Hippocampal formation (tissue), 2 donors: ENCODE measurements around the gene D2HGDH.
"Not testable (repeated sequence)": the region's sequence is repeated elsewhere in the genome, so short reads cannot be mapped to it uniquely, and the experiment has no call there.

Experiments
- DNase-seq, 2 donors: peaks; one replicate each; lab custom pipeline; 2025; lab: John Stamatoyannopoulos, UW

Gene D2HGDH

GRCh38 chr2:241768850-241769249 lies 34.4 kb downstream of the D2HGDH start:
- no peak for DNase-seq

GRCh38 chr2:241769819-241770184 lies 35.4 kb downstream of the D2HGDH start:
- no peak for DNase-seq

DNA sequence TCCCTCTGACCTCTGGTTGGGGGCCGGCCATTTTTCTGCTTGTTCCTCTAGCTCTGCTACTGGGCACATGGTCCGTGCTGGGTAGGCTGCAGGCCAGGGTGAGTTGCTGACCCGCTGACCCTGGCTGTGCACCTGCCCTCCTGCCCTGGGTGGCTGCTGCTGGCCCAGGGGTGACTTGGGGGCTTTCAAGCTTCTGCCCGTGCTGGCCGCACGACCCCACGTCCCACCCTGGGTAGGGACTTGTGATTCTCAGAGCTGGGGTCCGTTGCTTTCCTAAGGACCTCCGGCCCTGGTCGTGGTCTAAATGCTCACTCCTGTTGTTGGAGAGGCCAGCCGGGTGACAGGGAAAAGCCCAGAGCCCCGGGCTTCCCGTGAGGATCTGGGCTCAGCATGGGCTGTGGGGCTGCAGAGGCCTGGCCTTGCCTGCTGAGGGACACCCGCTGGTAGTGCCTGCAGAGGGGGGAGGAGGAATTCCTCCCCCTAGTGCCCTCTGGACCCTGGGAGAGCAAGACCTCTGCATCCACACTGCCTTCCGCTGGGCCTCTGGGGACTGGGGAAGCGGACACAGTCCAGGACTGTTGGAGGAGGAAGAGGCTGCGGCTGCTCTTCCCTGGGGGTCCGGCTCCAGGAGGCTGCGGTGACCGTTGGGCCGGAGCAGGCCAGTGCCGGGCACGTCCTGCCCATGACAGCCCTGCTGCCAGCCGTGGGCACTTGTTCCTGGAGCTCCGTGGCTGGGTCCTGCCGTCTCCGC lies 35.9 kb downstream of the D2HGDH start:
- no peak for DNase-seq

DNA sequence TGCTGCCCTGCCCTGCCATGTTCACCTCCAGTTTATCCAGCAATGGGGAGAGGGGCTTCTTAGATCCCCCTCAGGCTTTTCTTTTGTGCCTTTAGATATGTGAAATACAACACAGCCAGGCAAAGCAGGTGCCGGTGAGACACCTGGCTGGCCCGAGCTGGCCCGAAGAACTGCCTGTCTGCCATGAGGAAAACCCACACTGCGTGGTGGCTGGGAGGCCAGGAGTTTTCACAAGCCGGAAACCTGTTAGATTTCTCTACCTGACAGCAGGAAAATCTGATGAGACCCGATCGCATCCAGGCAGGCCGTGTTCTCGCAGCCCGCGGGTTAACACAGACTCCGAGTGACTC lies 36.5 kb downstream of the D2HGDH start:
- no peak for DNase-seq

- no peak for DNase-seq
Observed at GRCh38 chr2:241771286-241772062, 37.0 kb downstream of the D2HGDH start.

DNA sequence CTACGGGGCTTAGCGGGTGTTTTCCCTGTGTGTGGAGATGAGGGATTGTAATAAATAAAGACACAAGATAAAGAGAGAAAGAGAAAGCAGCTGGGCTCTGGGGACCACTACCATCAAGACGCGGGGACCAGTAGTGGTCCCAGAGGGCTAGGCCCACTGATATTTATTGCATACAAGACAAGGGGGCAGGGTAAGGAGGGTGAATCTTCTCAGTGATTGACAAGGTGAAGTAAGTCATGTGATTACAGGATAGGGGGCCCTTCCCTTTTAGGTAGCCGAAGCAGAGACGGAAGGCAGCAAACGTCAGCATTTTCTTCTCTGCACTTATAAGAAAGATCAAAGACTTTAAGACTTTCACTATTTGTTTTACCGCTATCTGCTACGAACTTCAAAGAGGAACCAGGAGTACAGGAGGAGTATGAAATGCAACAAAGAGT lies 37.7 kb downstream of the D2HGDH start:
- no peak for DNase-seq

DNA sequence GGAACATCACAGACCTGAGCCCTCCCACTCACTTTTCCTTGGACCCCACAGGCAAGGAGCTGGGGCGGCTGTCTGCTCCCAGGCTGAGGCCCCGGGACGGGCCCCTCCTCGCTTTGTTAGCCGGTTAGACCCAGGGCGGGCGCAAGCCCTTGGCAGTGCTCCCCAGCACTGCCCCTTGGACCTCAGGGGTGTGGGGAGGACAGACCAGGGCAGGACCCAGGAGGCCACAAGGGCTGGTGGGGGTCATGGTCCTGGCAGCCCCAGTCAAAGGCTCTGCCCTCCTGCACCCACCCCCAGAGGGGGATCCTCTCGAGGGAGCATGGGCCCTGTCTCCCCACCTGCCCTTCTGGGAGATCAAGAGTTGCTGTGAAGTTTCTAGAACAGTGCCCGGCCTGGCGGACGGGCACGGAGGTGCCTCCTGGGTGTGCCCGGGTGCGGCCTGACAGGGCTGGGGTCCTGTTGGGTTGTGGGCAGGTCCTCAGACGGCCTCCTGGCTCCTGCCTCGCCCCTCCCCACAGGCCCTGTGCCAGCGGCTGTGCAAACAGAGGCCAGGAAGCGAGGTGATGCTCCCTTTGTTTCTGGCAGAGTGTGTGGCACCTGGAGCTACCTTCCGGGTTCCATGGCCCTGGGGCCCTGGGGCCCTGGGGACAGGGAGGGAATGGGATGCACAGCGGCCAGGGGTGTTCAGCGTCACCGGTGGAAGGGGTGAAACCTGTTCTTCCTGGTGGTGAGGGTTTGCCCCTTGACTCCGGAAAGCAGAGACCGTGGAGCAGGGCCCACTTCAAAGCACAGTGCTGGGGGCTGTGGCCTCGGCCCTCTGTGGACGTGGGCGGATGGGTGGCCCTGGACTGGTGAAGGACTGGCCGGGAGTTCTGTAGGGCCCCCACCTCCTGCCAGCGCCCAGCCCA lies 39.3 kb downstream of the D2HGDH start:
- no peak for DNase-seq

GRCh38 chr2:241774419-241775222 lies 40.2 kb downstream of the D2HGDH start:
- DNase-seq: no peak

- DNase-seq: no peak
Observed at GRCh38 chr2:241775223-241776177, 41.1 kb downstream of the D2HGDH start.

GRCh38 chr2:241776336-241777169 lies 42.1 kb downstream of the D2HGDH start, which contains the start of gene GAL3ST2:
TSS of gene GAL3ST2 (plus strand) at chr2:241776822. CDS start at chr2:241776956, 134 bp downstream.
- no peak for DNase-seq

DNA sequence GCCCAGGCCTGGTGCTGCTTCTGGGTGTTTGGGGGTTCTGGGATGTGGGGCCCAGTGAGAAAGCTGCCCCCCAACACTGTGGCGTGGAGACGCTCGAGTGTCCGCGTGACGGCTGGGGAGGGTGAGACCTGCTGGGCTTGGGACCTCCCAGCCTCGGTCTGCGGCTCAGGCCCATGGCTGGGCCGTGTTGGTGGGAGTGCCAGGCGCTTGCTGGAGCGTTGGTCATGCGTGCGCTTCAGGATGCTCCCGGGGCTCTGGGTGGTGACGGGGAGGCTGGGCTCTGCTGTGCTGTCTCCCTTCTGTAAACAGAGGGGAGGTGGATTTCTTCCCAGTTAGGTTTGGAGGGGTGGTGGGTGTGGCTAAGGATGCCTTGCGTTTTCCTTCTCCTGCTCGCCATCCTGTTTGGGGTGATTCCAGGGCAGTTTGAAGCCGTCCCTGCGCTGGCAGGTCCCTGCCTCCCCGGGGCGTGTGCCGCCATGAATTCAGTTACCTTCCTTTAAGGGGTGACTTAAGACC lies 42.8 kb downstream of the D2HGDH start:
- no peak for DNase-seq

GRCh38 chr2:241777686-241778627 lies 43.5 kb downstream of the D2HGDH start:
- no peak for DNase-seq

GRCh38 chr2:241780939-241781569 lies 46.6 kb downstream of the D2HGDH start:
- DNase-seq: no peak

DNA sequence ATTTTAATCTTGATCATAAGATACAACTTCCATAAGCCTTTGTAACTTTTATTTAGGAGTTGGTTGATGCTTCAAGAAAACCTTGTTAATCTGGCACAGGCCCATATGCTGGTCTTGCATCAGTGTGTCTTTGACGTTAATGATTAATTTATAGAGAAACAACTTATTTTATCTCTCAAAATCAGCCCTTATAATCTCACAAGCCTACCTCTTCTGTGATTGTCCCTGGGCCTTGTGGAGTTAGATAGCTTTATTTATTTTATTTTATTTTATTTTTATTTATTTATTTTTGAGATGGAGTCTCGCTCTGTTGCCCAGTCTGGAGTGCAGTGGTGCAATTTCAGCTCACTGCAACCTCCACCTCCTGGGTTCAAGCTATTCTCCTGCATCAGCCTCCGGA lies 47.6 kb downstream of the D2HGDH start:
- not testable (repeated sequence) for DNase-seq

DNA sequence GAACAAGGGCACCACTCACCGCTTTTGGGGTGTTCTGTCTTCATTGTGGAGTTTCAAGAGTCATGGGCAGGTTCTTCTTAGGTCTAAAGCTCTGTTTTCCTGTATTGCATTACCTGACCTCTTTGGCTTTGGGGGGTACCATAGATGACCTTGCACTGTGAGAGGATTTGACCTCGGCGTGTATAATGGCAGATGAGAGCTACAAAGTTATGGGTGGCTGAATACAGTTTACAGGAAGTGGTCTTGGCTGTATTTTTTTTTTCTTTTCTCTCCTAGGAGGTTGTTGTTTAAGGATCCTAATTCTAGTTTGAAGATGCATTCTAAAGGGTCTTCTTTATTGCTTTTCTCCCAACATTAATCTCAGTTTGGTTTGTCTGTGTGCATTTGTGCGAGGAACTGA lies 53.7 kb downstream of the D2HGDH start:
- DNase-seq: no peak

DNA sequence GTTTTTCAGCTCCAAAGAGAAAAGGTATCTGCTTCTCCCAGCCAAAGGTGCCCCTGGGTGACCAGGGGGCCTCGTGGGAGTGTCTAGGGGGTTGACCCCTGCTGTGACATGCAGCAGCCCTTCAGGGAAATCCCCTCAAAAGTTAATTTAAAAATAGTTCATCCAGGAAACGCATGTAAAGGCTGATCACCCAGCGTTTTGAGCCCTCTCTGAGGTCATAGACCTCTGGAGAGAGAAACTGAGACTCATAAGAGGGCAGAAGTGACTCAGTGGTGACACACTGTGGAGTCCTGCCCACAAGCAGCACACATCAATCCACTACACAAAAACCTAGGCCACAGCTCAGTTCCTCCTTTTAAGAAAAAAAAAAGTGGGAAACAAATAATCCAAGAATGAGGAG lies 54.1 kb downstream of the D2HGDH start:
- no peak for DNase-seq

- DNase-seq: not testable (repeated sequence)
Observed at GRCh38 chr2:241791385-241791784, 57.0 kb downstream of the D2HGDH start.
